Heart right ventricle (tissue), 16 donors: Measurements from ENCODE around the gene KIAA1671. TPM values are rescaled to one million over a fixed set of nuclear protein-coding genes. Genes with fewer than 3 reads are reported as not detected.
A peak's percentile ranks its signal among the peaks of the same experiment; 100 is the strongest.

ENCODE experiments used
- ATAC-seq, 8 donors: fragments of 200-7000 bp; cut with Tn5 transposase; one replicate each; pipeline ENCODE4 v1.9.1; 2020; ENCODE audit warnings: mild to moderate bottlenecking in 8 of 8, moderate library complexity in 8 of 8, moderate number of reproducible peaks in 1 of 8
- DNase-seq, 2 donors: peaks; one replicate each; pipeline ENCODE4 v3.0.0-alpha.2; 2020
- H3K27ac ChIP-seq, 10 donors: fragments of 200-600 bp; sonication (generic) in 2 of 10; one replicate each; pipeline versions ENCODE4 v1.5.0 to v1.8.0; 2020 to 2022; ENCODE audit warnings: mild to moderate bottlenecking in 3 of 10
- H3K27me3 ChIP-seq, 7 donors: fragments of 200-600 bp; one replicate each; pipeline ENCODE4 v1.8.0; 2021 to 2022; ENCODE audit warnings: mild to moderate bottlenecking in 2 of 7
- H3K36me3 ChIP-seq, 9 donors: fragments of 200-600 bp; sonication (generic) in 1 of 9; one replicate each; pipeline versions ENCODE4 v1.5.0 to v1.8.0; 2020 to 2022; ENCODE audit warnings: mild to moderate bottlenecking in 2 of 9
- H3K4me1 ChIP-seq, 9 donors: fragments of 200-600 bp; sonication (generic) in 1 of 9; one replicate each; pipeline versions ENCODE4 v1.5.0 to v1.8.0; 2020 to 2022; ENCODE audit warnings: mild to moderate bottlenecking in 4 of 9
- H3K4me3 ChIP-seq, 10 donors: fragments of 200-600 bp; sonication (generic) in 2 of 10; one replicate each; pipeline versions ENCODE4 v1.5.0 to v1.8.0; 2020 to 2022; ENCODE audit warnings: mild to moderate bottlenecking in 7 of 10, moderate library complexity in 2 of 10
- H3K9me3 ChIP-seq, 11 donors: fragments of 200-600 bp in 10 of 11; sonication (generic) in 2 of 11; one replicate each; pipeline versions ENCODE4 v1.5.0 to v1.8.0; 2013 to 2022; ENCODE audit warnings: mild to moderate bottlenecking in 2 of 11, control low read depth in 1 of 11, moderate library complexity in 1 of 11
- WGBS, 2 donors: extraction: QIAGEN DNeasy Blood & Tissue Kit; methylation state at CpG; one replicate each; pipeline ENCODE4 v1.1.7; 2013; ENCODE audit warnings: inconsistent platforms in 1 of 2; 5-methylcytosine and 5-hydroxymethylcytosine counted together
- intact Hi-C, 10 donors: fragments of 100-400 bp; cut with DNase I; formaldehyde crosslinking; loops; one replicate each; pipeline versions ENCODE4 v1.11.1 to v1.14.2; 2022
- polyA plus RNA-seq, 2 donors: library from polyadenylated mRNA; stranded (reverse); fragments of 200-250 nt; gene quantifications; one replicate each; pipeline ENCODE4 v1.2.3, GENCODE V29; 2013
- total RNA-seq, 10 donors: library from RNA; stranded (reverse); fragmentation: NEBNext Ultra II Directional in 3 of 10; extraction: Animal tissue kit (Norgen Biotek cat#: 25700) in 3 of 10; gene quantifications; one replicate each; pipeline versions ENCODE4 v1.2.1 to v1.2.4, GENCODE V29; 2021 to 2023
- TF ChIP-seq, protein P1 (sequence below), 9 donors: fragments of 200-600 bp; sonication (generic) in 2 of 9; IDR thresholded peaks; one replicate each; pipeline versions ENCODE4 v1.5.0 to v1.8.0; 2021 to 2022; ENCODE audit warnings: antibody characterized with exemption in 9 of 9, mild to moderate bottlenecking in 5 of 9, moderate library complexity in 1 of 9
- donor health status: Arrhythmogenic right ventricular cardiomyopathy.
- donor health status: ischemic (EF 13 %, LVEDD 7.1; RV severe dilation, severe dysfunction).
- donor health status: healthy with polysubstance abuse.
- donor health status: DM: no; HTN: yes; CAD: no.
- donor health status: DM: no; HTN: no; CAD: no.
- donor health status: ischemic (EF 25% LVEDD 6.9; RV normal size, moderate dysfunction).
- donor health status: ischemic (EF 25% LVEDD 5.7; RV mildly dilated, moderate dysfunction).
- donor health status: healthy.
- donor health status: DM: yes; HTN: yes; CAD: no.
- donor health status: Ischemic cardiomyopathy.
- donor health status: ischemic (EF 35%, LVEDD 5.7; RV mildly dilated, moderate dysfunction).
- donor health status: nonischemic (EF 11% LVEDD 7.7; RV severe dilation, severe dysfunction).
- donor health status: DM: yes; HTN: yes; CAD: no.
- donor health status: PGD.
- donor health status: ischemic (EF 29% LVEDD 5.4; RV normal size, mild dysfunction).
- donor health status: nonischemic (EF 23%, LVEDD 6.1; RV moderate dilation, normal function).

KIAA1671 gene
- total and polyA plus RNA-seq, 12 donors: 2.9 to 26.2 (median 13.7) TPM

- DNase-seq (no peak), ATAC-seq (peak in 1 of 8 donors; percentile 11)
- Histone ChIP-seq H3K27me3 (no peaks in the 10 kb centered on the region), H3K4me1 (no peaks in the 10 kb centered on the region), H3K4me3 (no peak overlapping the region), H3K36me3 (peaks cover 0 to 92% (median 15%) of the 10 kb centered on the region in 9 donors), H3K27ac (no peak overlapping the region), H3K9me3 (peaks cover 0 to 12% (median 3%) of the 10 kb centered on the region in 11 donors)
- intact Hi-C loops: no loop called here
- TF ChIP-seq, protein P1, sequence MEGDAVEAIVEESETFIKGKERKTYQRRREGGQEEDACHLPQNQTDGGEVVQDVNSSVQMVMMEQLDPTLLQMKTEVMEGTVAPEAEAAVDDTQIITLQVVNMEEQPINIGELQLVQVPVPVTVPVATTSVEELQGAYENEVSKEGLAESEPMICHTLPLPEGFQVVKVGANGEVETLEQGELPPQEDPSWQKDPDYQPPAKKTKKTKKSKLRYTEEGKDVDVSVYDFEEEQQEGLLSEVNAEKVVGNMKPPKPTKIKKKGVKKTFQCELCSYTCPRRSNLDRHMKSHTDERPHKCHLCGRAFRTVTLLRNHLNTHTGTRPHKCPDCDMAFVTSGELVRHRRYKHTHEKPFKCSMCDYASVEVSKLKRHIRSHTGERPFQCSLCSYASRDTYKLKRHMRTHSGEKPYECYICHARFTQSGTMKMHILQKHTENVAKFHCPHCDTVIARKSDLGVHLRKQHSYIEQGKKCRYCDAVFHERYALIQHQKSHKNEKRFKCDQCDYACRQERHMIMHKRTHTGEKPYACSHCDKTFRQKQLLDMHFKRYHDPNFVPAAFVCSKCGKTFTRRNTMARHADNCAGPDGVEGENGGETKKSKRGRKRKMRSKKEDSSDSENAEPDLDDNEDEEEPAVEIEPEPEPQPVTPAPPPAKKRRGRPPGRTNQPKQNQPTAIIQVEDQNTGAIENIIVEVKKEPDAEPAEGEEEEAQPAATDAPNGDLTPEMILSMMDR (IDR thresholded peaks at IDR 0.05): no peak
- WGBS, 2 donors: 81 to 87% methylated on average over 10 of the region's 10 CpGs
These were observed 229.9 kb downstream of the KIAA1671 start for GRCh38 chr22:25182131-25183110.

GRCh38 chr22:25183949-25184619 is 231.6 kb downstream of the KIAA1671 start:
- intact Hi-C loops: no loop called here
- 94 to 96% methylated on average over 12 of the region's 12 CpGs for WGBS, 2 donors
- TF ChIP-seq, protein P1 (IDR thresholded peaks at IDR 0.05): no peak
- H3K4me3 ChIP-seq: no peak overlapping the region
- H3K36me3 ChIP-seq: peaks cover 0 to 92% (median 15%) of the 10 kb centered on the region in 9 donors
- no peak overlapping the region for H3K27ac ChIP-seq
- no peaks in the 10 kb centered on the region for H3K27me3 ChIP-seq
- ATAC-seq (no peak), DNase-seq (no peak)
- H3K4me1 ChIP-seq: no peaks in the 10 kb centered on the region
- peaks cover 0 to 12% (median 3%) of the 10 kb centered on the region in 11 donors for H3K9me3 ChIP-seq

- Histone ChIP-seq H3K4me3 (no peak overlapping the region), H3K27me3 (no peaks in the 10 kb centered on the region), H3K4me1 (no peaks in the 10 kb centered on the region), H3K27ac (no peak overlapping the region), H3K9me3 (no peaks in the 10 kb centered on the region), H3K36me3 (peaks cover 0 to 91% (median 7%) of the 10 kb centered on the region in 9 donors)
- intact Hi-C loops: no loop called here
- TF ChIP-seq, protein P1 (IDR thresholded peaks at IDR 0.05): no peak
- 93 to 96% methylated on average over 3 of the region's 3 CpGs for WGBS, 2 donors
- no peak for DNase-seq
- no peak for ATAC-seq
These were observed 233.6 kb downstream of the KIAA1671 start for GRCh38 chr22:25186140-25186539.

GRCh38 chr22:25187469-25187868 is 235.0 kb downstream of the KIAA1671 start:
- DNase-seq (no peak), ATAC-seq (no peak)
- no peak overlapping the region for H3K4me3 ChIP-seq
- H3K4me1 ChIP-seq: no peaks in the 10 kb centered on the region
- H3K27ac ChIP-seq: no peak overlapping the region
- H3K36me3 ChIP-seq: peaks cover 0 to 92% (median 13%) of the 10 kb centered on the region in 9 donors
- TF ChIP-seq, protein P1 (IDR thresholded peaks at IDR 0.05): no peak
- no peaks in the 10 kb centered on the region for H3K27me3 ChIP-seq
- intact Hi-C loops: no loop called here
- H3K9me3 ChIP-seq: no peaks in the 10 kb centered on the region
- WGBS, 2 donors: 84 to 92% methylated on average over 6 of the region's 6 CpGs
